Activated CD8-positive, alpha-beta memory T cell treated with anti-CD3 and anti-CD28 coated beads, Interleukin-2, amount 50 U/mL, for 1 hour (primary cell): Measurements from ENCODE around the gene C8G.
A peak's percentile ranks its signal among the peaks of the same experiment; 100 is the strongest.

Source experiments
- DNase-seq: peaks from one replicate; pipeline ENCODE4 v3.0.0-alpha.2; 2020; ENCODE audit errors: extremely low read depth

C8G gene

GRCh38 chr9:136953771-136954269 is 8.8 kb downstream of the C8G start:
- no peak for DNase-seq

GRCh38 chr9:136954270-136955083 is 9.4 kb downstream of the C8G start:
- DNase-seq = no peak

DNA sequence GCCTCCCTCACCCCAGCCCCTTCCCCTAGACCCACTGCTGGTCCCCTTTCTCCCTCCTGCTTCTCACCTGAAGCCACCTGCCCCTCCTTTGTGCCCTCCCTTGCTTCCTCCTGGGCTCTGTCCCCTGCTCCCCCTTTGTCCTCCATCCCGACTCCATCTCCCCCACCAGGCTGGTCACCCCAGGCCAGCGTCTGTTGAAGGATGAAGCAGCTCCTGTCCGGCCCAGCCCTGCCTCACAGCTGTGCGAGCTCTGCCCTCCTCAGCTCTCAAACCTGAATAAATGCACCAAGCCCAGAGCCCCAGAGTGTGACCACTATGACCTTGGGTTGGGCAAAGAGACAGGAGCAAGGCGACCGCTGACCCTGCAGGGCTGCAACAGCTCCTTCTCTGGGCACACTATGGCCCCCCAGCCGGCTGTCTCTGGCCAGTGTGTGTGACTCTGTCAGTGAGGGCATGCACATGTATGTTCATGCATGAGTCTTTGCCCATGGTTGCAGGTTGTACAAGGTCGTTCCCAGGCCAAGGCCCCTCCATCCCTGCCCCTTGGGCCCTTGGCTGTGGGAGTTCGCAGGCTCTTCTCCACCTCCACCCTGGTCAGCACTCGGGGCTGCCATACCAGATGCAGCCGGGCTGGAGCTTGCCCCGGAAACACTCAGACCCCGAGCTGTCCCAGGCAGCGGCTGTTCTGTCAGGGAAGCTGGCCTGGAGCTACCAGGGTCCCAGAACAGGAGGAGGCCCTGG is 10.3 kb downstream of the C8G start:
- DNase-seq = no peak

GRCh38 chr9:136955943-136956335 is 10.9 kb downstream of the C8G start:
- DNase-seq = no peak

DNA sequence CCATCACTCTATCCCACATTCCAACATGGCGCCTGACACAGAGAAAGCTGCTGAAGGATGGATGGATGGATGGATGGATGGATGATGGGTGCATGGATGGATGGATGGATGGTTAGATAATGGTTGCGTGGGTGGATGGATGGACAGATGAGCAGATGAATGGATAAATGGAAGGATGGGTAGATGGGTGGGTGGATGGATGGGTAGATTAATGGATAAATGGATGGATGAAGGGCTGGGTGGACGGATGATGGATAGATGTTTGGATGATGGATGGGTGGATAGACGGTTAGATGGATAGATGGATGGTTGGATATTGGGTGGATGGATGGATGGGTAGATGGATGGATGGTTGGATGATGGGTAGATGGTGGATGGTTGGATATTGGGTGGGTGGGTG is 11.6 kb downstream of the C8G start:
- no peak for DNase-seq

DNA sequence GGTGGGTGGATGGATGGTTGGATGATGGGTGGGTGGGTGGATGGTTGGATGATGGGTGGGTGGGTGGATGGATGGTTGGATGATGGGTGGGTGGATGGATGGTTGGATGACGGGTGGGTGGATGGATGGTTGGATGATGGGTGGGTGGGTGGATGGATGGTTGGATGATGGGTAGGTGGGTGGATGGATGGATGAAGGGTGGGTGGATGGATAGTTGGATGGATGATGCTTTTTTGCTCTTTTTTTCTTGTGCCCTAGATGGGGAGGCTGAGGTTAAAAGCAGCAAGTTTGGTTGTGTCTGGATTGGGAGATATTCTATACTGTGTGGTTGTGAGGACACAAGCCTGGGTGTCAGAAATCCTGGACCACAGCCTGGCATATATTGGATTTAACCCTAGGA is 12.4 kb downstream of the C8G start:
- no peak for DNase-seq

GRCh38 chr9:136957901-136958300 is 12.9 kb downstream of the C8G start:
- DNase-seq = no peak

DNA sequence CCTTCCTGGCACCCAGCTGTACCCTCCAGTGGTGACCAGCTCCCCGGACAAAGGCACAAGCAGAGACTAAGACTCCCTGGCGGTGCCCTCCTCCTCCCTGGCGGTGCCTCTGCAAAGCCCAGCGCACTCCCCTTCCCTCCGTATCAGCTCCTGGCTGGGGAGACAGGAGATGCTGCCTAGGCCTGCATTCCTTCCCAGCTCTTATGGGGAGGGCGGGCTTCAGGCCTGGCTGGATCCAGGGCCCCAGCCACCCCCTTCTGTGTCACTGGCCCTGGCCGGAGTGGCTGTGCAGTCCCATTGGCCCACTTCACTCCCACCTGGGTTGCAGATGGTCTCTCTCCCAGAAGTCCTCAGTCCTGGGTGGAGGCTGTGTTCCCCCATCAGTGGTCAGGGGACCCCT is 13.4 kb downstream of the C8G start:
- no peak for DNase-seq

DNA sequence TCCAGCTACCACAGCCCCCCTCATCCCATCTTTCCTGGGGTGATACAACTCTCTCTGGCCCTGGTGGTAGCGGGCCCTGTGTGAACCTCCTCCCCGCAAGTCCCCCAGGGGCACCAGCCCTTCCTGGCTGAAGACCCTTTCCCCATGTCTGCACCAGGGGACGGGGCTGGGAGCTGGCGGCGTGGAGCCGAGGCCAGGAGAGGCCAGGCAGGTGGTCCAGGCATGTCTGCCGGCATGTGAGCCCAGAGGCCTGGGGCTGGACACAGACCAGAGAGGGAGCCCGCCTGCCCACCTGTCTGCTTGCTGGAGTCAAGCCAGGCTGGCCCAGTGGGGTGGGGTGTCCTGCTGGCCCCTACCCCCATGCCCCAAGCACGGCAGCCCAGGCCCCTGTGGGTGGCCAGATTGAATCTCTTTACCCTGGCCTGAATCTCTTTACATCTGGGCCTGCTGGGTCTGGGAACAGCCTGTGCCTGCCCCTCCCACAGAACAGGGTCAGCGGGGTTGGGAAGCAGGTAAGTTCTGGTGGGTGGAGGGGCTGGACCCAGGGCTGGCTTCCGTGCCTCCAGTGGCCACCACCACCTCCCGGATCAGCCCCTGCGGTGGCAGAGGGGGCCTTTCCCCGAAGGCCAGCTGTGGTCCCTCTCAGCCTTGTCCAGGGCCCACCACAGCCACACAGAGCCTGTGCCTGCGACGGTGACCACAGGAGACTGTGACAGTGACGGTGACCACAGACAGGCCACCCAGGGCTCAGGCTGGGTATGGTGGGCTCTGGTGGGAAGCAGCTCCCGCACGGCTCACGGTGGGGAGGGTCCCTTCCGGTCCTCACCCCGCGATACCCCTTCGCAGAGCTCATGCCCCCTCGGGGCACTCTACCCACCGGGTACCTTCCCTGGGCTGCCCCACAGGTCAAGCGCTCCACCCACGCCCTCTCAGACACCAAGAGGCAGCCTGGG is 14.1 kb downstream of the C8G start:
- no peak for DNase-seq

DNA sequence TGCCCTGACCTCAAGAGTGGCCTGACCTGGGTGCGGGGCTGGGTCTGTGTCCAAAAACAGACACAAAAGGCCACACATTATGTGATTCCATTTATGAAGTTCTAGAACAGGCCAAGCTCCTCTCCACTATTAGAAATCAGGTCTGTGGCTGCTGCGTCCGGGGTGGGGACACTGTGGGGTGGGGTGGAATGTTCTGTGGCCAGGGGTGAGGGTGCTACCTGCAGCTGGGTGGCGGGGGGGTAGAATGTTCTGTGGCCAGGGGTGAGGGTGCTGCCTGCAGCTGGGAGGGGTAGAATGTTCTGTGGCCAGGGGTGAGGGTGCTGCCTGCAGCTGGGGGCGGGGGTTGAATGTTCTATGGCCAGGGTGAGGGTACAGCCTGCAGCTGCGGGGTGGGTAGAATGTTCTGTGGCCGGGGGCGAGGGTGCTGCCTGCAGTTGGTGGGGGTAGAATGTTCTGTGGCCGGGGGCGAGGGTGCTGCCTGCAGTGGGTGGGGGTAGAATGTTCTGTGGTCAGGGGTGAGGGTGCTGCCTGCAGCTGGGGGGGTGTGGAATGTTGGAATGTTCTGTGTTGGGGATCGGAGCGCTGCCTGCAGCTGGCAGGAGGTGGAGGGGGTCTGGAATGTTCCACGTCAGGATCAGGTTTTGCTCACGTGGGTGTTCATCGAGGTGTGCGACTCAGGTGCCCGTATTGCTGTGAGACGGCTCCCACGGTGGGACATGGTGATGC is 15.3 kb downstream of the C8G start:
- DNase-seq = peak; percentile 20

DNA sequence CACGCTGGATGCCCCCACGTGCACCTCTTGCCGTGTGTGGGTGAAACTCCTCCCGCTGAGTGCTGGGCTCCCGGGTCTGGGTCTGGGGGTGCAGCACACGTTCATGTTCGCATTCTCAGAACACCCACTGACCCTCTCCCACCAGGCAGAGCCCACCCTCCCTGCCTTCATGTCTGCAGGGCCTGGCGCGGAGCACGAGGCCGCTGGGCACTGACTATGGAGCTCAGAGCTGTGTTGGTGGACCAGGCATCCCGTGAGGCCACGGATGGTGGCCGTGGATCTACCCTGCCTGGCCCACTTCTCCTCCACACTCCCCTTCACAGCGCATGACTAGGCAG is 15.9 kb downstream of the C8G start:
- no peak for DNase-seq

GRCh38 chr9:136961279-136962065 is 16.4 kb downstream of the C8G start:
- DNase-seq = no peak

GRCh38 chr9:136962163-136962562 is 17.1 kb downstream of the C8G start:
- DNase-seq = no peak

GRCh38 chr9:136962701-136963248 is 17.7 kb downstream of the C8G start:
- no peak for DNase-seq

GRCh38 chr9:136963341-136963740 is 18.3 kb downstream of the C8G start:
- no peak for DNase-seq

DNA sequence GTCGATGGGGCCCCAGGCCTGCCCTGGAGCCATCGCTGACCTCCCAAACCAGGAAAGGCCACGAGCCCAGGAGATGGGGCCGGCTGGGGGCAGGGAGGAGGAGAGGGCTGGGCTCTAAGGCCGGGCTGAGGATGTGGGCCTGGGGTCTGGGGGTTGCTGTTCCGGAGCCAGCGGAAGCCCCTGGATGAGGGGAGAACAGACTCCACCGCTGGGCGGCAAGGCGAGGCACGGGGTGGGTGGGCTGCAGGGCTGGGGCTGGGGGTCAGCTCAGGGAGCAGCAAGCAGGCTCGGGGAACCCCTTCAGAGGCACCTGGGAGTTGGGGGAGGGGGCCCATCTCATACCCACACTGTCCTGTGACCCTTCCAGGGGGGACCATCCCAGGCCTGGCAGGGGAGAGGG is 18.7 kb downstream of the C8G start:
- DNase-seq = no peak

DNA sequence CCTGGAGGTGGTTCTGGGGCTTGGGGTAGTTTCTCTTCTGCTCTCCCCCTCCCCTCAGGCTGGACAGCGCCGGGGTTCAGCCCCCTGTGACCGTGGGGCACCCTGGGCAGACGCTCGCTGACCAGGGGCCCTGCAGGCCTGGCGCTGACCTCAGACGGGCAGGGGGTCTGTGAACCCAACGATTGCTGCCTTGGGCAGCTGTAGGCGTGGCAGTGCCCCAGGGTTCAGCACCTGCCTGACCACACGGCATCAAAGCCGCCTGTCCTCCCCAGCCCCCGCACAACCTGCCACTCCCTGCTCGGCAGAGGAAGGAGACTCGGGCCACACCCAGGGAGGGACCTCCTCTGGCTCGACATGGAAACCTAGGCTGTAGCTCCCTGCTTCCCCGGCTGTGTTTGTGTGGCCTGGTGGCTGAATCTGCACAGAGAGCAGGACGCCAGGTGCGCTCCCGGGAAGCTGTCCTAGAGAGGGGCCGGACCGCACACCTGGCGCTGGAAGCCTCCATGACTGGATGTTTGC is 19.2 kb downstream of the C8G start:
- DNase-seq = no peak

DNA sequence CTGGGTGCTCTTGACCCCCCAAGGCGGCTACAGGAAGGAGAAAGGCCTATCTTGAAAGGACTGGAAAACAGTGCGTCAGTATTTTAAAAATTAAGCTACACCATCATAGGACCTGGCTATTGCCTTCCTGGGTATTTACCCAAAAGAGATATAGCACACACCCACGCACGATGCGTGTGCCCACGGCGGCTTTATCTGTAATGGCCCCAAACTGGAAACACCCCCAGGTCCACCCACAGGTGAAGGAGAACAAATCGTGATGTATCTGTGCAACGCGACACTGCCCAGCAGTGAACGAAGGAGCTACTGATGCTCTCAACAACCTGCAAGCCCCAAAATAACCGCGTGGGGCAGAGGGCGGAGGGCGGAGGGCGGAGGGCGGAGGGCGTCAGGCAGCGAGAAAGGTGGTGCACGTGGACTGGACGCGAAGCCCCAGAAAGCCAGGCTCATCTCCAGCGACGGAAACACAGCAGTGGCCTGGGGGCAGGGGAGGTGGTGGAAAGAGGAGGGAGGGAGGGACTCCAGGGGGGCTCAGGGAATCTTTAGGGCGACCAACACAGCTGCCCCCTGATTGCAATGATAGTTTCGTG is 19.9 kb downstream of the C8G start:
- no peak for DNase-seq

- DNase-seq = peak; percentile 22
These were observed 20.9 kb downstream of the C8G start for GRCh38 chr9:136965771-136966484.
